Dendritic cell treated with granulocyte-macrophage colony-stimulating factor and Interleukin-4, amounts not matched to agents 40 ng/mL and 50 ng/mL, for 4 days (primary cell): Measurements from ENCODE around the gene NLRP9.

Experiments
- H3K27ac Mint-ChIP-seq: one replicate; pipeline ENCODE4 v1.8.0; 2022; ENCODE audit warnings: mild to moderate bottlenecking, mixed read lengths
- H3K27me3 Mint-ChIP-seq: one replicate; pipeline ENCODE4 v1.8.0; 2022; ENCODE audit warnings: mild to moderate bottlenecking, mixed read lengths
- H3K36me3 Mint-ChIP-seq: one replicate; pipeline ENCODE4 v1.8.0; 2022; ENCODE audit warnings: low read depth, mixed read lengths
- H3K4me1 Mint-ChIP-seq: one replicate; pipeline ENCODE4 v1.8.0; 2022; ENCODE audit warnings: low read depth, mixed read lengths
- H3K4me3 Mint-ChIP-seq: one replicate; pipeline ENCODE4 v1.8.0; 2022; ENCODE audit warnings: mild to moderate bottlenecking, moderate library complexity, mixed read lengths
- H3K9me3 Mint-ChIP-seq: one replicate; pipeline ENCODE4 v1.8.0; 2022; ENCODE audit warnings: mixed read lengths
- intact Hi-C: fragments of 100-400 bp; cut with micrococcal nuclease; formaldehyde crosslinking; loops from one replicate; pipeline ENCODE4 v1.15.0; 2022

NLRP9 gene

GRCh38 chr19:55677572-55678028 is 60.6 kb downstream of the NLRP9 start:
- Mint-ChIP-seq H3K27me3 (no peaks in the 10 kb centered on the region), H3K4me1 (peaks cover 70% of the 10 kb centered on the region), H3K27ac (peak overlapping the region; percentile 91), H3K4me3 (peak overlapping the region; percentile 58), H3K9me3 (no peaks in the 10 kb centered on the region), H3K36me3 (peaks cover 87% of the 10 kb centered on the region)
- intact Hi-C loops = no loop called here

- H3K36me3 Mint-ChIP-seq = peaks cover 88% of the 10 kb centered on the region
- intact Hi-C loops = no loop called here
- peaks cover 70% of the 10 kb centered on the region for H3K4me1 Mint-ChIP-seq
- H3K4me3 Mint-ChIP-seq = peak overlapping the region; percentile 73
- H3K27ac Mint-ChIP-seq = peak overlapping the region; percentile 91
- no peaks in the 10 kb centered on the region for H3K27me3 Mint-ChIP-seq
- no peaks in the 10 kb centered on the region for H3K9me3 Mint-ChIP-seq
Observed at GRCh38 chr19:55676889-55677505, 61.2 kb downstream of the NLRP9 start.

GRCh38 chr19:55676383-55676782 is 61.8 kb downstream of the NLRP9 start:
- intact Hi-C loops = no loop called here
- H3K4me3 Mint-ChIP-seq = peak overlapping the region; percentile 73
- H3K27ac Mint-ChIP-seq = peak overlapping the region; percentile 91
- H3K36me3 Mint-ChIP-seq = peaks cover 92% of the 10 kb centered on the region
- H3K9me3 Mint-ChIP-seq = no peaks in the 10 kb centered on the region
- H3K4me1 Mint-ChIP-seq = peaks cover 72% of the 10 kb centered on the region
- no peaks in the 10 kb centered on the region for H3K27me3 Mint-ChIP-seq

- no peaks in the 10 kb centered on the region for H3K27me3 Mint-ChIP-seq
- H3K27ac Mint-ChIP-seq = peak overlapping the region; percentile 94
- peaks cover 92% of the 10 kb centered on the region for H3K36me3 Mint-ChIP-seq
- peaks cover 73% of the 10 kb centered on the region for H3K4me1 Mint-ChIP-seq
- H3K9me3 Mint-ChIP-seq = no peaks in the 10 kb centered on the region
- intact Hi-C loops = loop anchor here (2.0 kb wide), 1 partner anchor 21 kb away; the partner anchor contains the start of gene U2AF2
- H3K4me3 Mint-ChIP-seq = peak overlapping the region; percentile 95
Observed at GRCh38 chr19:55675661-55676354, 62.4 kb downstream of the NLRP9 start.

GRCh38 chr19:55674841-55675660 is 63.2 kb downstream of the NLRP9 start, which contains the start of gene EPN1:
EPN1 (plus strand) TSS chr19:55675226; CDS start chr19:55678628, 3,402 bp downstream.
- Mint-ChIP-seq H3K27me3 (no peaks in the 10 kb centered on the region), H3K4me3 (peak within 1 kb of the TSS; percentile 95), H3K4me1 (peaks cover 73% of the 10 kb centered on the region), H3K36me3 (peaks cover 92% of the 10 kb centered on the region), H3K9me3 (no peaks in the 10 kb centered on the region), H3K27ac (peak within 1 kb of the TSS; percentile 94)
- intact Hi-C loops = loop anchor here (2.0 kb wide), 1 partner anchor 20 kb away; the partner anchor contains the start of gene U2AF2

GRCh38 chr19:55674459-55674840 is 63.8 kb downstream of the NLRP9 start:
- H3K36me3 Mint-ChIP-seq = peaks cover 92% of the 10 kb centered on the region
- peaks cover 73% of the 10 kb centered on the region for H3K4me1 Mint-ChIP-seq
- intact Hi-C loops = loop anchor here (2.0 kb wide), 1 partner anchor 20 kb away; the partner anchor contains the start of gene U2AF2
- no peaks in the 10 kb centered on the region for H3K9me3 Mint-ChIP-seq
- H3K27me3 Mint-ChIP-seq = no peaks in the 10 kb centered on the region
- peak overlapping the region; percentile 95 for H3K4me3 Mint-ChIP-seq
- H3K27ac Mint-ChIP-seq = peak overlapping the region; percentile 94

GRCh38 chr19:55673889-55674288 is 64.3 kb downstream of the NLRP9 start:
- Mint-ChIP-seq H3K27me3 (no peaks in the 10 kb centered on the region), H3K4me3 (no peak overlapping the region), H3K36me3 (peaks cover 92% of the 10 kb centered on the region), H3K9me3 (no peaks in the 10 kb centered on the region), H3K4me1 (peaks cover 72% of the 10 kb centered on the region), H3K27ac (peak overlapping the region; percentile 94)
- intact Hi-C loops = loop anchor here (2.0 kb wide), 1 partner anchor 19 kb away; the partner anchor contains the start of gene U2AF2

- Mint-ChIP-seq H3K4me3 (no peak overlapping the region), H3K4me1 (peaks cover 68% of the 10 kb centered on the region), H3K27me3 (no peaks in the 10 kb centered on the region), H3K36me3 (peaks cover 92% of the 10 kb centered on the region), H3K9me3 (no peaks in the 10 kb centered on the region), H3K27ac (no peak overlapping the region)
- intact Hi-C loops = no loop called here
Observed at GRCh38 chr19:55673465-55673864, 64.7 kb downstream of the NLRP9 start.

- Mint-ChIP-seq H3K9me3 (no peaks in the 10 kb centered on the region), H3K4me3 (no peak overlapping the region), H3K27ac (no peak overlapping the region), H3K4me1 (peaks cover 57% of the 10 kb centered on the region), H3K27me3 (no peaks in the 10 kb centered on the region), H3K36me3 (peaks cover 94% of the 10 kb centered on the region)
- intact Hi-C loops = no loop called here
Observed at GRCh38 chr19:55672418-55672817, 65.8 kb downstream of the NLRP9 start.

- Mint-ChIP-seq H3K4me3 (no peak overlapping the region), H3K9me3 (no peaks in the 10 kb centered on the region), H3K27me3 (no peaks in the 10 kb centered on the region), H3K36me3 (peaks cover 97% of the 10 kb centered on the region), H3K4me1 (peaks cover 45% of the 10 kb centered on the region), H3K27ac (peak overlapping the region; percentile 1)
- intact Hi-C loops = no loop called here
Observed at GRCh38 chr19:55671054-55671378, 67.2 kb downstream of the NLRP9 start.

- intact Hi-C loops = no loop called here
- Mint-ChIP-seq H3K4me3 (no peak overlapping the region), H3K36me3 (peaks cover 97% of the 10 kb centered on the region), H3K4me1 (peaks cover 41% of the 10 kb centered on the region), H3K9me3 (no peaks in the 10 kb centered on the region), H3K27me3 (no peaks in the 10 kb centered on the region), H3K27ac (peak overlapping the region; percentile 1)
Observed at GRCh38 chr19:55670280-55671053, 67.7 kb downstream of the NLRP9 start.

GRCh38 chr19:55669418-55670279 is 68.6 kb downstream of the NLRP9 start:
- Mint-ChIP-seq H3K36me3 (peaks cover 100% of the 10 kb centered on the region), H3K27me3 (no peaks in the 10 kb centered on the region), H3K9me3 (no peaks in the 10 kb centered on the region), H3K27ac (no peak overlapping the region), H3K4me3 (no peak overlapping the region), H3K4me1 (peaks cover 38% of the 10 kb centered on the region)
- intact Hi-C loops = no loop called here
